ENCODE measurements around the gene KCNJ6. TPM values are rescaled to one million over a fixed set of nuclear protein-coding genes. Genes with fewer than 3 reads are reported as not detected.

KCNJ6 gene
- polyA plus RNA-seq, 1 of the 3 experiments (the other 2 are of a cell fraction): not detected

DNA sequence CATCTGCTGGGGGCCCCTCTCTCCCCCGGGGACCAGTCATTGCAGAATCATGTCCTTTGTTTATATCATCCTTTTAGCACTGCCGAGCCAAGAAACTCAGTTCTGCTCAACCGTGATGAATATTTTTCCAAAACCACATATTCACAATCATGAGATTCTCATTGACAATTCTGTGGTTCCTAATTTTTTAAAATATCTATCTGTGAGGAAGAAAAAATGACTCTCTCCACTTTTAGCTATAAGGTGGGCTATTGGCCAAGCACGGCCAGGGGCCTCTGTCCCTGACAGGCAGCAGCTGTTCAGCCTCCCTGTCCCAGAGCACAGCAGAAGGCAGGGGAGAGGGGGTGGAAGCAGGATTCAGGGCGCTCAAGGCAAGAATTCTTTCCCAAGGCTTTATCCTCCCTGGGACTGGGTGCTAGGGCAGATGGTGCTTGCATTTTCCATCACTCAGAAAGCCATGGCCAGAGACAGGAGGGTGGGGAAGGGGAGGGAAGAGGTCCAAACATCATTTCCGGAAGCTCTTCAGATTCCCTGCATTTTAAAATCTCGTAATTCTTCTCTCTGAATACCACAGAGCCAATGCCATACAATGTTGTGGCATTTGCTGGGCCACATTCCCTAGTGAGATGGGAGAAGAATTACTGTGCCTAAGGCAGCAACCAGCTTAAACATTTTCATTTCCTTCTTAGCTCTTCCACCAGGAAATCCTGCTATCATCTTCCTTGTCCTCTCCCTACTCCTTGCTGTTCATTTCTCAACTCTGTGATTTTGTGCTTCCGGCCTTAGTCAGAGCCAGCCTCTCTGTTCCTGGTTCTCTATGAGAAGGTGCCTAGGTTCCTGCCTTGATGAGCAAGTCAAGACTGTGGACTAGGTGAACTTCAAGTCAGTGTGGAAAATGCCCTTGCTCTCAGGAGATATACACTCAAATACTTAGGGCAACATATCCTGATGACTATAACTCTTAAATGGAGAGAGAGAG lies 60.3 kb downstream of the KCNJ6 start:
- no peak overlapping the region for H3K27ac ChIP-seq (ENCODE audit: low read depth in 2 of 2, low read length in 1 of 2)
- H2AFZ ChIP-seq (ENCODE audit: low read depth): no peak overlapping the region

DNA sequence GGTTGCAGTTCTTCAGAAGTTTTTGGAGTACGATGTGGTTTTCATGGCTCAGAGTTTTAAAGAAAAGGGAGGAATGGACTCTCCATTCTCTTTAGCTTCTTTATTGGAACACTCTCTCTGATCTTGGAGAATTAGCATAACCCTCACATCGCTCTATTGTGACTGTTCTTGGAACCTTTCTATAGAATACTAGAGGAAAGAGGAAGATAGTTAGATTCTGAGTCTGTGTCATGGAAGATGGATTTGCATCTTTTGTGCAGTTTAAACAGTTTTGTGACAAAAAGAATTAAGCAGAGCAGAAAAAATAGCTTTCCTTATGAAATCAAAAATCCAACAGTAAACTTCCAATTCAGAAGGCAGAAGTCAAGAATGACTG lies 61.0 kb downstream of the KCNJ6 start:
- no peaks in the 10 kb centered on the region for H4K20me1 ChIP-seq (ENCODE audit: insufficient read depth)
- no peak for TF ChIP-seq CHD2 (IDR thresholded peaks at IDR 0.05; ENCODE audit: low read length, partially characterized antibody)
- no peak for TF ChIP-seq REST (IDR thresholded peaks at IDR 0.05; ENCODE audit: low read depth, low read length)
- no peak for TF ChIP-seq NRF1 (IDR thresholded peaks at IDR 0.05; ENCODE audit: low read depth, low read length)
- no peak for TF ChIP-seq MEF2A (IDR thresholded peaks at IDR 0.05; ENCODE audit: borderline replicate concordance, low read depth)
- TF ChIP-seq FOXM1 (IDR thresholded peaks at IDR 0.05; ENCODE audit: low read depth): no peak
- no peak for TF ChIP-seq TEAD4 (IDR thresholded peaks at IDR 0.05; ENCODE audit: borderline replicate concordance, insufficient read depth)
- no peak for TF ChIP-seq ZBTB33 (IDR thresholded peaks at IDR 0.05; ENCODE audit: borderline replicate concordance, low read depth)
- no peak for TF ChIP-seq TCF12 (IDR thresholded peaks at IDR 0.05)
- no peak for TF ChIP-seq RFX5 (IDR thresholded peaks at IDR 0.05; ENCODE audit: low read length)
- ChIA-PET POLR2A (no interaction called here), CTCF (no interaction called here)
- H2AFZ ChIP-seq (ENCODE audit: low read depth): no peak overlapping the region
- H3K27ac ChIP-seq (ENCODE audit: low read depth in 2 of 2, low read length in 1 of 2): no peak overlapping the region
- H3K4me2 ChIP-seq: no peak overlapping the region
- H3K9me3 ChIP-seq: no peaks in the 10 kb centered on the region
- WGBS (ENCODE audit: low lambda C conversion rate): 23% methylated on average over 2 of the region's 2 CpGs
- no peak overlapping the region for H3K9ac ChIP-seq
- no peaks in the 10 kb centered on the region for H3K36me3 ChIP-seq (replicated peaks in 1 of 2; ENCODE audit: control insufficient read depth in 1 of 2, insufficient read depth in 2 of 2, low read length in 1 of 2)
- H3K9me2 ChIP-seq: no peaks in the 10 kb centered on the region
- DNase-seq: no peak
- H3K79me2 ChIP-seq (ENCODE audit: insufficient read depth): no peaks in the 10 kb centered on the region
- H3K27me3 ChIP-seq (ENCODE audit: insufficient read depth): no peaks in the 10 kb centered on the region
- no peak overlapping the region for H3K4me3 ChIP-seq (ENCODE audit: low read depth in 2 of 2, low read length in 1 of 2)
- H3F3A ChIP-seq (replicated peaks; ENCODE audit: insufficient read depth): no peaks in the 10 kb centered on the region
- H3K4me1 ChIP-seq (ENCODE audit: control insufficient read depth in 1 of 2, insufficient read depth in 2 of 2, low read depth in 1 of 2, low read length in 1 of 2): no peaks in the 10 kb centered on the region

More for the DNA sequence above, 60.3 kb downstream of the KCNJ6 start:
- Histone ChIP-seq H3K4me3 (ENCODE audit: low read depth in 2 of 2, low read length in 1 of 2) (no peak overlapping the region), H4K20me1 (ENCODE audit: insufficient read depth) (no peaks in the 10 kb centered on the region), H3K36me3 (replicated peaks in 1 of 2; ENCODE audit: control insufficient read depth in 1 of 2, insufficient read depth in 2 of 2, low read length in 1 of 2) (no peaks in the 10 kb centered on the region), H3K9me3 (no peaks in the 10 kb centered on the region), H3F3A (replicated peaks; ENCODE audit: insufficient read depth) (no peaks in the 10 kb centered on the region), H3K9me2 (no peaks in the 10 kb centered on the region), H3K27me3 (ENCODE audit: insufficient read depth) (no peaks in the 10 kb centered on the region), H3K4me1 (ENCODE audit: control insufficient read depth in 1 of 2, insufficient read depth in 2 of 2, low read depth in 1 of 2, low read length in 1 of 2) (no peaks in the 10 kb centered on the region), H3K9ac (no peak overlapping the region), H3K79me2 (ENCODE audit: insufficient read depth) (no peaks in the 10 kb centered on the region), H3K4me2 (no peak overlapping the region)
- no peak for TF ChIP-seq MEF2A (IDR thresholded peaks at IDR 0.05; ENCODE audit: borderline replicate concordance, low read depth)
- TF ChIP-seq MAX (IDR thresholded peaks at IDR 0.05; ENCODE audit: low read depth): no peak
- TF ChIP-seq FOSL2 (IDR thresholded peaks at IDR 0.05; ENCODE audit: borderline replicate concordance, low read depth): no peak
- no peak for TF ChIP-seq RAD21 (IDR thresholded peaks at IDR 0.05; ENCODE audit: low read length)
- TF ChIP-seq JUND (IDR thresholded peaks at IDR 0.05): no peak
- no peak for TF ChIP-seq SMC3 (IDR thresholded peaks at IDR 0.05; ENCODE audit: low read depth, low read length)
- CTCF ChIA-PET: no interaction called here
- no peak for DNase-seq
- POLR2A ChIA-PET: no interaction called here
- 8% methylated on average over 8 of the region's 8 CpGs for WGBS (ENCODE audit: low lambda C conversion rate)
